ENCODE measurements around the gene ECSIT.

DNA sequence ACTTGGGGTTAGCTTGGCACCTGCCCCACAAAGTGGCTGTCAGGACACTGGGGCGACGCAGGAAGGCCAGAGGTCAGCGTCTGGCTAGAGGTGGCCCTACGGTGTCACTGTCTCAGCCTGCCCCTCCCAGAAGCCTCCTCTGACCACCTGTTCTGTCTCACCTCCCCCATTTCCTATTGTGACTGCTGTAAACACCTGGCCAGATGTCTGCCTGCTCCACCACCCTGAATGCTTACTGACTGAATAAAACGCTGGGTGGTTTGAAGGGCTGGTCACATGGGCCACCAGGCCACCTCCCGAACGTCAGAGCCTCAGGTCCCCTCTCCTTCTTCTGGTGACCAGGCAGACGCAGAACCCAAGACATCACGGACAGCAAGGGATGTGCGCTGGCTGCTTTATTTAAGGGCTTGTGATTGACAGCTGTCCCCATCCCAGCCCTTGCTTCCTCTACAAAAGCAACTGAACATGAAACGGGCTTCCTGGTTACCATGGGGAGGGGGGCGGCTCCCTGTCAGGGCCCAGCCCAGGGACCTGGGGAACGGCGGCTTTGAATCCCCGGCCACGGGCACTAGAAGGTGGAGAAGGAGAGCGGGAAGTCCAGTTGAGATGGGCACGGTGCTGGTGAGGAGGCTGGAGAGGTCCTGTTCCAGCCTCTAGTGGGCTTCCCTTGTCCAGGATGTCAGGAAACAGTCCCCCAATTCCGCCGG, 23.9 kb upstream of the ECSIT start:
- TF ChIP-seq, protein P1, sequence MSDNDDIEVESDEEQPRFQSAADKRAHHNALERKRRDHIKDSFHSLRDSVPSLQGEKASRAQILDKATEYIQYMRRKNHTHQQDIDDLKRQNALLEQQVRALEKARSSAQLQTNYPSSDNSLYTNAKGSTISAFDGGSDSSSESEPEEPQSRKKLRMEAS (CRISPR knock-in tag; IDR thresholded peaks at IDR 0.05), result no peak
- no peak for TF ChIP-seq HMGXB4 (CRISPR knock-in tag; IDR thresholded peaks at IDR 0.05)
- TF ChIP-seq NR1H2 (CRISPR knock-in tag; IDR thresholded peaks at IDR 0.05), result no peak
